K562 (cell line): ENCODE measurements around the gene TBL1X. TPM values are rescaled to one million over a fixed set of nuclear protein-coding genes. Genes with fewer than 3 reads are reported as not detected.

Source experiments
- ATAC-seq: fragments of 200-7000 bp; cut with Tn5 transposase; 3 replicates; pipeline ENCODE4 v1.9.1; 2020; ENCODE audit warnings: moderate library complexity
- BruUV-seq: library from RNA; stranded (reverse); fragments of 400-500 nt; replicated peaks from 2 replicates; lab custom pipeline; 2021; lab: Mats Ljungman, UMichigan
- CTCF ChIA-PET: fragments of 300-600 bp; formaldehyde crosslinking; extraction: SDS; loops from one replicate; lab custom pipeline; 2021; ENCODE audit warnings: low intra/inter-chr PET ratio; lab: Yijun Ruan, JAX
- POLR2A ChIA-PET: fragments of 300-600, 350-650 bp; sonication (Branson Sonifier 250); formaldehyde crosslinking; extraction: SDS; loops from one replicate; lab custom pipeline; 2021; ENCODE audit warnings: antibody characterized with exemption, inconsistent platforms; lab: Yijun Ruan, JAX
- DNase-seq, 4 experiments: peaks; one replicate each; pipeline versions ENCODE4 v3.0.0 to v3.0.0-alpha.2; 2011 to 2018; ENCODE audit warnings: low spot score in 3 of 4, mixed read lengths in 3 of 4; ENCODE audit errors: extremely low read depth in 1 of 4
- FAIRE-seq: peaks from 2 replicates; lab custom pipeline; 2011; peaks lifted over from hg19 to GRCh38; lab: Jason Lieb, UNC
- H2AFZ ChIP-seq: 2 replicates; pipeline ENCODE4 v1.6.0; 2011; ENCODE audit warnings: low read depth, low read length, control low read depth, inconsistent platforms
- H3K27ac ChIP-seq: fragments of 200-600 bp; 3 replicates; pipeline ENCODE4 v1.8.0; 2011; ENCODE audit warnings: low read depth, mild to moderate bottlenecking, control low read depth, inconsistent platforms, low read length, moderate library complexity, mixed read lengths; ENCODE audit errors: extremely low read depth
- H3K27me3 ChIP-seq, 2 experiments: fragments of 300-600 bp in 1 of 2; 2 replicates in 1 of 2; 3 replicates in 1 of 2; pipeline versions ENCODE4 v1.6.0 to v1.8.0; 2011; ENCODE audit warnings: inconsistent platforms in 2 of 2, low read length in 2 of 2, mild to moderate bottlenecking in 1 of 2, mixed read lengths in 1 of 2, moderate library complexity in 1 of 2; ENCODE audit not compliant: control insufficient read depth in 2 of 2, insufficient read depth in 2 of 2
- H3K36me3 ChIP-seq: fragments of 300-600 bp; 3 replicates; pipeline ENCODE4 v1.8.0; 2011; ENCODE audit warnings: mild to moderate bottlenecking, low read length, inconsistent platforms; ENCODE audit not compliant: control insufficient read depth, insufficient read depth
- H3K4me1 ChIP-seq, 2 experiments: fragments of 200-600 bp in 1 of 2; replicated peaks in 1 of 2; 2 replicates in 1 of 2; 3 replicates in 1 of 2; pipeline versions ENCODE4 v1.5.1 to v1.8.0; 2011; ENCODE audit warnings: inconsistent platforms in 2 of 2, low read length in 2 of 2, mild to moderate bottlenecking in 1 of 2, mixed read lengths in 1 of 2, moderate library complexity in 1 of 2; ENCODE audit not compliant: control insufficient read depth in 2 of 2, insufficient read depth in 2 of 2
- H3K4me2 ChIP-seq: 2 replicates; pipeline ENCODE4 v1.6.1; 2011; ENCODE audit warnings: low read length, control low read depth, inconsistent platforms, mixed read lengths; ENCODE audit not compliant: insufficient read depth
- H3K4me3 ChIP-seq: fragments of 200-600 bp; sonication (generic), shearing (Covaris generic); 2 replicates; pipeline ENCODE4 v1.5.1; 2016; ENCODE audit warnings: control low read depth, inconsistent platforms
- H3K79me2 ChIP-seq: fragments of 200-600 bp; 3 replicates; pipeline ENCODE4 v1.8.0; 2011; ENCODE audit warnings: low read length, inconsistent platforms; ENCODE audit not compliant: control insufficient read depth, insufficient read depth
- H3K9ac ChIP-seq, 2 experiments: 2 replicates each; pipeline versions ENCODE4 v1.6.0 to v1.6.1; 2011; ENCODE audit warnings: low read depth in 2 of 2, low read length in 2 of 2, control low read depth in 1 of 2, inconsistent platforms in 1 of 2, mild to moderate bottlenecking in 1 of 2, mixed read lengths in 1 of 2; ENCODE audit not compliant: insufficient read depth in 1 of 2
- H3K9me1 ChIP-seq: one replicate; pipeline ENCODE4 v1.6.0; 2011; ENCODE audit warnings: inconsistent platforms, mild to moderate bottlenecking, low read length, moderate library complexity; ENCODE audit not compliant: control insufficient read depth, insufficient read depth
- H3K9me3 ChIP-seq: replicated peaks from 2 replicates; pipeline ENCODE4 v1.5.1; 2011; ENCODE audit warnings: low read depth, low read length, inconsistent platforms; ENCODE audit not compliant: control insufficient read depth, insufficient read depth
- H4K20me1 ChIP-seq: replicated peaks from 2 replicates; pipeline ENCODE4 v1.6.1; 2011; ENCODE audit warnings: low read length, inconsistent platforms, mixed read lengths; ENCODE audit not compliant: control insufficient read depth, insufficient read depth
- PHB2 ChIP-seq: fragments of 450-650 bp; IDR thresholded peaks from 2 replicates; pipeline ENCODE4 v1.6.1; 2017; ENCODE audit warnings: low read depth
- PML ChIP-seq: IDR thresholded peaks from 2 replicates; pipeline ENCODE4 v1.6.1; 2012; ENCODE audit warnings: low read length, inconsistent platforms
- ZNF384 ChIP-seq: IDR thresholded peaks from 2 replicates; pipeline ENCODE4 v1.6.1; 2012; ENCODE audit warnings: low read depth, low read length, improper control_type of control experiment
- ZNF407 ChIP-seq: fragments of 450-650 bp; IDR thresholded peaks from 2 replicates; pipeline ENCODE4 v1.6.1; 2016; ENCODE audit warnings: low read depth
- WGBS: fragments of 100-300 bp; shearing (Covaris generic); methylation state at CpG from one replicate; pipeline ENCODE4 v1.1.6; 2016; ENCODE audit warnings: low coverage, mixed read lengths; ENCODE audit not compliant: insufficient coverage; ENCODE audit errors: missing lambda C conversion rate; 5-methylcytosine and 5-hydroxymethylcytosine counted together
- in situ Hi-C: fragments of 300-500 bp; cut with MboI; formaldehyde crosslinking; loops from 4 replicates; pipeline ENCODE4 v1.15.0; 2018; ENCODE audit warnings: inconsistent platforms, mixed read lengths
- intact Hi-C: fragments of 100-400 bp; cut with micrococcal nuclease; formaldehyde crosslinking; loops from 2 replicates; pipeline ENCODE4 v1.14.2; 2022
- polyA plus RNA-seq, 8 experiments: library from polyadenylated mRNA; depleted of rRNA in 4 of 8; stranded (reverse) in 5 of 8; unstranded in 3 of 8; fragments of >200 nt; fragmentation: Nextera tagmentation in 2 of 8; fragmentation: Illumina TruSeq in 1 of 8; extraction: Ambion mirVana in 2 of 8; extraction: Trizol in 1 of 8; gene quantifications; 2 replicates each; pipeline versions ENCODE4 v1.2.1 to v1.2.3, GENCODE V29; 2011 to 2014; ENCODE audit warnings: inconsistent platforms in 1 of 8, missing spikeins in 1 of 8
- total RNA-seq, 7 experiments: library from RNA; depleted of rRNA in 6 of 7; stranded (reverse); fragments of >200 nt in 6 of 7; fragmentation: Illumina TruSeq in 2 of 7; extraction: Trizol in 2 of 7; gene quantifications; 2 replicates each; pipeline versions ENCODE4 v1.2.1 to v1.2.3, GENCODE V29; 2011 to 2021; ENCODE audit warnings: low replicate concordance in 1 of 7

The TBL1X gene
- total and polyA plus RNA-seq, 9 of the 15 experiments (the other 6 are each of a cell fraction or from before 2014, with no cell fraction given): 6.0 to 49.6 (median 19.7) TPM

DNA sequence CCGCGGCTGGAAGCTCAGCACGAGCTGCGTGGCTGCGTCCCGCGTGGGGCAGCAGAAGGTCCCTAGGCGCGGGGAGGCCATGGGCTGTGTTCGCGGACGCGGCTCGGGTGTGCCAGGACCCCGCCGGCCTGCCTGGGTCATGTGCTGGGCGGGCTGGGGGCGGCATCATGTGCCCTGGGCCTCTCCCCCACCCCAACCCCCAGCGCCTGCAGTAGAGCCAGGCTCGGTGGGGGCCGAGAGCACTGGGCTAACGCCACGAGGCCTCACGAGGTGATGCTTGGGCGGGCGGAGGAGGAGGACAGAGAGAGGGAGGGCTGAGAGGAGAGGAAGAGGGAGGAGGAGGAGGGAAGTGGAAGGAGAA, 300.9 kb downstream of the TBL1X start, which contains the start of gene GPR143:
GPR143 (minus strand) TSS at position 111 of the 361 bp plus-strand sequence; CDS start at position 81, 30 bp downstream.
- H3K27ac ChIP-seq: no peak within 1 kb of the TSS
- H3K36me3 ChIP-seq: no peaks in the 10 kb centered on the region
- ATAC-seq: no peak
- POLR2A ChIA-PET: no interaction called here
- H3K4me3 ChIP-seq: no peak within 1 kb of the TSS
- H3K9me3 ChIP-seq: no peaks in the 10 kb centered on the region
- no TSS peak for BruUV-seq
- WGBS: no CpG with 5 or more reads among the region's 26 CpGs
- H3K27me3 ChIP-seq: peaks cover 2 to 17% of the 10 kb centered on the region in 2 experiments; a peak in 4 of 5 replicates
- H3K79me2 ChIP-seq: no peaks in the 10 kb centered on the region
- DNase-seq: no peak
- CTCF ChIA-PET: no interaction called here
- H3K9ac ChIP-seq: no peak within 1 kb of the TSS
- no peaks in the 10 kb centered on the region for H4K20me1 ChIP-seq
- in situ Hi-C loops: no loop called here
- TF ChIP-seq PML: no peak
- no peak for TF ChIP-seq ZNF407
- TF ChIP-seq PHB2: no peak
- TF ChIP-seq ZNF384: no peak
- TF ChIP-seq, all 486 proteins: peak for 0
- H2AFZ ChIP-seq: no peak within 1 kb of the TSS
- no peak within 1 kb of the TSS for H3K4me2 ChIP-seq
- no peaks in the 10 kb centered on the region for H3K9me1 ChIP-seq
- H3K4me1 ChIP-seq: no peaks in the 10 kb centered on the region
- no peak for FAIRE-seq
- intact Hi-C loops: no loop called here
